AG04449 (cell line): Measurements from ENCODE around the gene CDIP1.

Experiments
- CTCF ChIA-PET: fragments of 350-600 bp; formaldehyde crosslinking; extraction: SDS; loops from one replicate; lab custom pipeline; 2021; ENCODE audit warnings: antibody characterized with exemption; lab: Yijun Ruan, JAX
- POLR2A ChIA-PET: fragments of 400-600, 350-600 bp; formaldehyde crosslinking; extraction: SDS; loops from one replicate; lab custom pipeline; 2020; ENCODE audit warnings: antibody characterized with exemption, inconsistent platforms; lab: Yijun Ruan, JAX
- DNase-seq: peaks from one replicate; pipeline ENCODE4 v3.0.0-alpha.2; 2010; ENCODE audit warnings: low read depth, low spot score
- H3K4me3 ChIP-seq: 2 replicates; pipeline ENCODE4 v1.5.1; 2011; ENCODE audit warnings: low read depth, mild to moderate bottlenecking, control low read depth, low read length
- CTCF ChIP-seq: IDR thresholded peaks from one replicate; pipeline ENCODE4 v1.5.1; 2011; ENCODE audit warnings: mild to moderate bottlenecking, moderate library complexity, low read length, control low read depth, inconsistent platforms; ENCODE audit not compliant: insufficient read depth; ENCODE audit errors: missing control alignments

CDIP1 gene

GRCh38 chr16:4532238-4532637, 6.3 kb downstream of the CDIP1 start:
- ChIA-PET CTCF (interaction anchor here (0.8 to 2.8 kb wide), 6 partner anchors 10 to 53 kb away, joined by 4 to 13 read pairs (median 5); no protein-coding TSS in a partner anchor), POLR2A (no interaction called here)
- H3K4me3 ChIP-seq: no peak overlapping the region
- no peak for TF ChIP-seq CTCF
- no peak for DNase-seq

- ChIA-PET CTCF (interaction anchor here (0.8 to 2.8 kb wide), 7 partner anchors 9 to 54 kb away, joined by 3 to 13 read pairs (median 4); no protein-coding TSS in a partner anchor), POLR2A (no interaction called here)
- no peak for DNase-seq
- no peak overlapping the region for H3K4me3 ChIP-seq
- no peak for TF ChIP-seq CTCF
These were observed 6.8 kb downstream of the CDIP1 start for GRCh38 chr16:4531811-4532210.

GRCh38 chr16:4529085-4530060, 9.2 kb downstream of the CDIP1 start:
- ChIA-PET POLR2A (no interaction called here), CTCF (interaction anchor here (0.9 to 1.5 kb wide), 7 partner anchors 11 to 22 kb away, joined by 3 to 11 read pairs (median 4); no protein-coding TSS in a partner anchor)
- no peak overlapping the region for H3K4me3 ChIP-seq
- TF ChIP-seq CTCF: no peak
- DNase-seq: no peak

GRCh38 chr16:4525634-4526277, 12.8 kb downstream of the CDIP1 start:
- no peak overlapping the region for H3K4me3 ChIP-seq
- ChIA-PET POLR2A (no interaction called here), CTCF (interaction anchor here (0.9 to 1.6 kb wide), 4 partner anchors 9 to 23 kb away, joined by 3 to 6 read pairs (median 4); no protein-coding TSS in a partner anchor)
- no peak for DNase-seq
- TF ChIP-seq CTCF: no peak

GRCh38 chr16:4525069-4525468, 13.5 kb downstream of the CDIP1 start:
- POLR2A ChIA-PET: no interaction called here
- no peak for DNase-seq
- CTCF ChIA-PET: interaction anchor here (1.4 to 3.3 kb wide), 6 partner anchors 8 to 61 kb away, joined by 4 to 22 read pairs (median 6); no protein-coding TSS in a partner anchor
- TF ChIP-seq CTCF: no peak
- no peak overlapping the region for H3K4me3 ChIP-seq
